K562 (cell line): ENCODE measurements around the gene CCDC54. TPM values are rescaled to one million over a fixed set of nuclear protein-coding genes. Genes with fewer than 3 reads are reported as not detected.

Experiments
- ATAC-seq: fragments of 200-7000 bp; cut with Tn5 transposase; 3 replicates; pipeline ENCODE4 v1.9.1; 2020; ENCODE audit warnings: moderate library complexity
- BruUV-seq: library from RNA; stranded (reverse); fragments of 400-500 nt; replicated peaks from 2 replicates; lab custom pipeline; 2021; lab: Mats Ljungman, UMichigan
- CTCF ChIA-PET: fragments of 300-600 bp; formaldehyde crosslinking; extraction: SDS; loops from one replicate; lab custom pipeline; 2021; ENCODE audit warnings: low intra/inter-chr PET ratio; lab: Yijun Ruan, JAX
- POLR2A ChIA-PET: fragments of 300-600, 350-650 bp; sonication (Branson Sonifier 250); formaldehyde crosslinking; extraction: SDS; loops from one replicate; lab custom pipeline; 2021; ENCODE audit warnings: antibody characterized with exemption, inconsistent platforms; lab: Yijun Ruan, JAX
- DNase-seq, 4 experiments: peaks; one replicate each; pipeline versions ENCODE4 v3.0.0 to v3.0.0-alpha.2; 2011 to 2018; ENCODE audit warnings: low spot score in 3 of 4, mixed read lengths in 3 of 4; ENCODE audit errors: extremely low read depth in 1 of 4
- FAIRE-seq: peaks from 2 replicates; lab custom pipeline; 2011; peaks lifted over from hg19 to GRCh38; lab: Jason Lieb, UNC
- H2AFZ ChIP-seq: 2 replicates; pipeline ENCODE4 v1.6.0; 2011; ENCODE audit warnings: low read depth, low read length, control low read depth, inconsistent platforms
- H3K27ac ChIP-seq: fragments of 200-600 bp; 3 replicates; pipeline ENCODE4 v1.8.0; 2011; ENCODE audit warnings: low read depth, mild to moderate bottlenecking, control low read depth, inconsistent platforms, low read length, moderate library complexity, mixed read lengths; ENCODE audit errors: extremely low read depth
- H3K27me3 ChIP-seq, 2 experiments: fragments of 300-600 bp in 1 of 2; 2 replicates in 1 of 2; 3 replicates in 1 of 2; pipeline versions ENCODE4 v1.6.0 to v1.8.0; 2011; ENCODE audit warnings: inconsistent platforms in 2 of 2, low read length in 2 of 2, mild to moderate bottlenecking in 1 of 2, mixed read lengths in 1 of 2, moderate library complexity in 1 of 2; ENCODE audit not compliant: control insufficient read depth in 2 of 2, insufficient read depth in 2 of 2
- H3K36me3 ChIP-seq: fragments of 300-600 bp; 3 replicates; pipeline ENCODE4 v1.8.0; 2011; ENCODE audit warnings: mild to moderate bottlenecking, low read length, inconsistent platforms; ENCODE audit not compliant: control insufficient read depth, insufficient read depth
- H3K4me1 ChIP-seq, 2 experiments: fragments of 200-600 bp in 1 of 2; replicated peaks in 1 of 2; 2 replicates in 1 of 2; 3 replicates in 1 of 2; pipeline versions ENCODE4 v1.5.1 to v1.8.0; 2011; ENCODE audit warnings: inconsistent platforms in 2 of 2, low read length in 2 of 2, mild to moderate bottlenecking in 1 of 2, mixed read lengths in 1 of 2, moderate library complexity in 1 of 2; ENCODE audit not compliant: control insufficient read depth in 2 of 2, insufficient read depth in 2 of 2
- H3K4me2 ChIP-seq: 2 replicates; pipeline ENCODE4 v1.6.1; 2011; ENCODE audit warnings: low read length, control low read depth, inconsistent platforms, mixed read lengths; ENCODE audit not compliant: insufficient read depth
- H3K4me3 ChIP-seq: fragments of 200-600 bp; sonication (generic), shearing (Covaris generic); 2 replicates; pipeline ENCODE4 v1.5.1; 2016; ENCODE audit warnings: control low read depth, inconsistent platforms
- H3K79me2 ChIP-seq: fragments of 200-600 bp; 3 replicates; pipeline ENCODE4 v1.8.0; 2011; ENCODE audit warnings: low read length, inconsistent platforms; ENCODE audit not compliant: control insufficient read depth, insufficient read depth
- H3K9ac ChIP-seq, 2 experiments: 2 replicates each; pipeline versions ENCODE4 v1.6.0 to v1.6.1; 2011; ENCODE audit warnings: low read depth in 2 of 2, low read length in 2 of 2, control low read depth in 1 of 2, inconsistent platforms in 1 of 2, mild to moderate bottlenecking in 1 of 2, mixed read lengths in 1 of 2; ENCODE audit not compliant: insufficient read depth in 1 of 2
- H3K9me1 ChIP-seq: one replicate; pipeline ENCODE4 v1.6.0; 2011; ENCODE audit warnings: inconsistent platforms, mild to moderate bottlenecking, low read length, moderate library complexity; ENCODE audit not compliant: control insufficient read depth, insufficient read depth
- H3K9me3 ChIP-seq: replicated peaks from 2 replicates; pipeline ENCODE4 v1.5.1; 2011; ENCODE audit warnings: low read depth, low read length, inconsistent platforms; ENCODE audit not compliant: control insufficient read depth, insufficient read depth
- H4K20me1 ChIP-seq: replicated peaks from 2 replicates; pipeline ENCODE4 v1.6.1; 2011; ENCODE audit warnings: low read length, inconsistent platforms, mixed read lengths; ENCODE audit not compliant: control insufficient read depth, insufficient read depth
- BHLHE40 ChIP-seq: IDR thresholded peaks from 2 replicates; pipeline ENCODE4 v1.6.1; 2011; ENCODE audit warnings: low read length, improper control_type of control experiment
- ELF2 ChIP-seq: fragments of 250-450 bp; sonication (Bioruptor Pico); IDR thresholded peaks from 2 replicates; pipeline ENCODE4 v1.5.0; 2021; ENCODE audit warnings: mild to moderate bottlenecking
- ILK ChIP-seq: fragments of 450-650 bp; IDR thresholded peaks from 2 replicates; pipeline ENCODE4 v1.6.1; 2016; ENCODE audit warnings: missing genetic modification characterization, low read depth, mild to moderate bottlenecking, missing compliant biosample characterization, moderate library complexity, borderline replicate concordance
- NRF1 ChIP-seq, 2 experiments: fragments of 450-650 bp; IDR thresholded peaks in 1 of 2; conservative IDR thresholded peaks in 1 of 2; 2 replicates each; pipeline ENCODE4 v1.6.1; 2014; ENCODE audit warnings: mild to moderate bottlenecking in 2 of 2
- RBM22 ChIP-seq: fragments of 200-400 bp; formaldehyde crosslinking; IDR thresholded peaks from 2 replicates; pipeline ENCODE4 v1.6.1; 2018; ENCODE audit warnings: low read length, low read depth; ENCODE audit not compliant: poor library complexity, severe bottlenecking
- ZNF431 ChIP-seq: sonication (generic); formaldehyde crosslinking; IDR thresholded peaks from 2 replicates; pipeline ENCODE4 v1.8.0; 2022; ENCODE audit warnings: mild to moderate bottlenecking, missing genetic modification reagents
- ZNF644 ChIP-seq: fragments of 200-800 bp; sonication (Bioruptor generic); IDR thresholded peaks from 2 replicates; pipeline ENCODE4 v1.6.1; 2016; ENCODE audit warnings: low read depth, missing genetic modification characterization, missing compliant biosample characterization
- WGBS: fragments of 100-300 bp; shearing (Covaris generic); methylation state at CpG from one replicate; pipeline ENCODE4 v1.1.6; 2016; ENCODE audit warnings: low coverage, mixed read lengths; ENCODE audit not compliant: insufficient coverage; ENCODE audit errors: missing lambda C conversion rate; 5-methylcytosine and 5-hydroxymethylcytosine counted together
- in situ Hi-C: fragments of 300-500 bp; cut with MboI; formaldehyde crosslinking; loops from 4 replicates; pipeline ENCODE4 v1.15.0; 2018; ENCODE audit warnings: inconsistent platforms, mixed read lengths
- intact Hi-C: fragments of 100-400 bp; cut with micrococcal nuclease; formaldehyde crosslinking; loops from 2 replicates; pipeline ENCODE4 v1.14.2; 2022
- polyA plus RNA-seq, 8 experiments: library from polyadenylated mRNA; depleted of rRNA in 4 of 8; stranded (reverse) in 5 of 8; unstranded in 3 of 8; fragments of >200 nt; fragmentation: Nextera tagmentation in 2 of 8; fragmentation: Illumina TruSeq in 1 of 8; extraction: Ambion mirVana in 2 of 8; extraction: Trizol in 1 of 8; gene quantifications; 2 replicates each; pipeline versions ENCODE4 v1.2.1 to v1.2.3, GENCODE V29; 2011 to 2014; ENCODE audit warnings: inconsistent platforms in 1 of 8, missing spikeins in 1 of 8
- total RNA-seq, 7 experiments: library from RNA; depleted of rRNA in 6 of 7; stranded (reverse); fragments of >200 nt in 6 of 7; fragmentation: Illumina TruSeq in 2 of 7; extraction: Trizol in 2 of 7; gene quantifications; 2 replicates each; pipeline versions ENCODE4 v1.2.1 to v1.2.3, GENCODE V29; 2011 to 2021; ENCODE audit warnings: low replicate concordance in 1 of 7
- TF ChIP-seq, protein P1 (sequence below): sonication (generic); formaldehyde crosslinking; IDR thresholded peaks from 2 replicates; pipeline ENCODE4 v1.8.0; 2022; ENCODE audit warnings: missing genetic modification reagents, mild to moderate bottlenecking, moderate library complexity, borderline replicate concordance
- TF ChIP-seq, protein P2 (sequence below): IDR thresholded peaks from 3 replicates; pipeline ENCODE4 v1.6.1; 2011; ENCODE audit warnings: borderline replicate concordance, mild to moderate bottlenecking; ENCODE audit not compliant: insufficient read length, insufficient read depth
- TF ChIP-seq, protein P3 (sequence below): sonication (generic); formaldehyde crosslinking; IDR thresholded peaks from 2 replicates; pipeline ENCODE4 v1.9.0; 2022; ENCODE audit warnings: mild to moderate bottlenecking, missing genetic modification reagents

CCDC54 gene
- total and polyA plus RNA-seq, 9 of the 15 experiments (the other 6 are each of a cell fraction or from before 2014, with no cell fraction given): not detected

DNA sequence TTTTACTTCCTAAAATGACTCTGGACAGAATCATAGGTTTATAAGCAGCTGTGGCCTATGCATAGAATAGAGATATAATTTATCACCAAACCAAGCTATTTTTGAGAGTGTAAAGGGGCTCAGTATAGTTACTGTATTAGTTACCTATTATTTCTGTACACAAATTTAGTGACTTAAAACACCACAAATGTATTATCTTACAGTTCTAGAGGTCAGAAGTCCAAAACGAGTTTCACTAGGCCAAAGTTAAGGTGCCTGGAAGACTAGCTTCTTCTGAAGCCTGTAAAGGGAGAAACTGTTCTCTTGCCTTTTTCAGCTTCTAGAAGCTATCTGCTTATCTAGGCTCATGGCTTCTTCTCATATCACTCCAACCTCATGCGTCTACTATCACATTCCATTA lies 30.1 kb downstream of the CCDC54 start:
- no peaks in the 10 kb centered on the region; the same call in 1 of the 2 replicates for H3K9me3 ChIP-seq
- in situ Hi-C loops (no loop called here), intact Hi-C loops (no loop called here)
- no peaks in the 10 kb centered on the region for H4K20me1 ChIP-seq
- no peak overlapping the region for H3K4me3 ChIP-seq
- BruUV-seq: no TSS peak
- no peak overlapping the region for H3K4me2 ChIP-seq
- H2AFZ ChIP-seq: no peak overlapping the region
- no peaks in the 10 kb centered on the region for H3K27me3 ChIP-seq
- DNase-seq (no peak), ATAC-seq (no peak), FAIRE-seq (no peak)
- ChIA-PET CTCF (no interaction called here), POLR2A (no interaction called here)
- no peaks in the 10 kb centered on the region for H3K4me1 ChIP-seq
- TF ChIP-seq RBM22: no peak
- no peak for TF ChIP-seq ELF2 (CRISPR knock-in tag)
- TF ChIP-seq BHLHE40: no peak
- TF ChIP-seq, all 486 proteins: peak for 0
- 0% methylated on average over 2 of the region's 2 CpGs for WGBS
- H3K9ac ChIP-seq: no peak overlapping the region
- H3K9me1 ChIP-seq: no peaks in the 10 kb centered on the region
- H3K79me2 ChIP-seq: no peaks in the 10 kb centered on the region
- no peaks in the 10 kb centered on the region for H3K36me3 ChIP-seq
- no peak overlapping the region for H3K27ac ChIP-seq

DNA sequence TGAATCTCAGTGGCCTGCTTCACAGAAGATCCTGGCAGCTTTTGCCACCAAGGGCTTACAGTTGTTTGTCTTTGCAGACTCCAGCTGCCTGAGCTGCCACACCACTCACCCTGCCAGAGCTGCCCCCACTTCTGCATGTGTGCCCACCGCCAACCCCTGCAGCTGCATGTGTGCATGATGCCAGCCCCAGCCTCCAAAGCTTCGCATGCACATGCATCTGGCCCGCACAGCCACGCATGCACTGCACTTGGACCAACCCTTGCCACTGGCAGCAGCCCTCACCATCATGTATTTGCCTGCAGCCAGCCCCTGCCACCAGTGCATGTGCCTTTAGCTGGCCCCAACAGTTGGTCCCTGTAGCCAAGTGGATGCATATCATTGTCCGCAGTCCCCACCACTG lies 31.3 kb downstream of the CCDC54 start:
- Histone ChIP-seq H3K36me3 (no peaks in the 10 kb centered on the region), H3K79me2 (no peaks in the 10 kb centered on the region), H3K9me1 (no peaks in the 10 kb centered on the region), H3K4me1 (no peaks in the 10 kb centered on the region), H3K27me3 (no peaks in the 10 kb centered on the region), H2AFZ (no peak overlapping the region), H3K9ac (no peak overlapping the region), H3K9me3 (no peaks in the 10 kb centered on the region; the same call in 1 of the 2 replicates), H4K20me1 (no peaks in the 10 kb centered on the region), H3K4me3 (no peak overlapping the region), H3K4me2 (no peak overlapping the region), H3K27ac (no peak overlapping the region)
- intact Hi-C loops: no loop called here
- in situ Hi-C loops: no loop called here
- DNase-seq (no peak), ATAC-seq (no peak), FAIRE-seq (no peak)
- POLR2A ChIA-PET: no interaction called here
- WGBS: 0% methylated on average over 3 of the region's 5 CpGs
- BruUV-seq: no TSS peak
- CTCF ChIA-PET: no interaction called here
- TF ChIP-seq, protein P1, sequence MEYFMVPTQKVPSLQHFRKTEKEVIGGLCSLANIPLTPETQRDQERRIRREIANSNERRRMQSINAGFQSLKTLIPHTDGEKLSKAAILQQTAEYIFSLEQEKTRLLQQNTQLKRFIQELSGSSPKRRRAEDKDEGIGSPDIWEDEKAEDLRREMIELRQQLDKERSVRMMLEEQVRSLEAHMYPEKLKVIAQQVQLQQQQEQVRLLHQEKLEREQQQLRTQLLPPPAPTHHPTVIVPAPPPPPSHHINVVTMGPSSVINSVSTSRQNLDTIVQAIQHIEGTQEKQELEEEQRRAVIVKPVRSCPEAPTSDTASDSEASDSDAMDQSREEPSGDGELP: no peak
- TF ChIP-seq ZNF431 (CRISPR knock-in tag): no peak
- TF ChIP-seq, protein P2, sequence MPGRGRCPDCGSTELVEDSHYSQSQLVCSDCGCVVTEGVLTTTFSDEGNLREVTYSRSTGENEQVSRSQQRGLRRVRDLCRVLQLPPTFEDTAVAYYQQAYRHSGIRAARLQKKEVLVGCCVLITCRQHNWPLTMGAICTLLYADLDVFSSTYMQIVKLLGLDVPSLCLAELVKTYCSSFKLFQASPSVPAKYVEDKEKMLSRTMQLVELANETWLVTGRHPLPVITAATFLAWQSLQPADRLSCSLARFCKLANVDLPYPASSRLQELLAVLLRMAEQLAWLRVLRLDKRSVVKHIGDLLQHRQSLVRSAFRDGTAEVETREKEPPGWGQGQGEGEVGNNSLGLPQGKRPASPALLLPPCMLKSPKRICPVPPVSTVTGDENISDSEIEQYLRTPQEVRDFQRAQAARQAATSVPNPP: no peak
- no peak for TF ChIP-seq NRF1 (conservative IDR thresholded peaks at IDR 0.05 in 1 of 2, IDR thresholded peaks at IDR 0.05 in 1 of 2)
- TF ChIP-seq ILK (tag): no peak
- no peak for TF ChIP-seq ZNF644
- TF ChIP-seq, protein P3, sequence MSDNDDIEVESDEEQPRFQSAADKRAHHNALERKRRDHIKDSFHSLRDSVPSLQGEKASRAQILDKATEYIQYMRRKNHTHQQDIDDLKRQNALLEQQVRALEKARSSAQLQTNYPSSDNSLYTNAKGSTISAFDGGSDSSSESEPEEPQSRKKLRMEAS (CRISPR knock-in tag): no peak
